CD4-positive, CD25-positive, alpha-beta regulatory T cell (primary cell): Measurements from ENCODE around the gene ADRB1. TPM values are rescaled to one million over a fixed set of nuclear protein-coding genes. Genes with fewer than 3 reads are reported as not detected.
A peak's percentile ranks its signal among the peaks of the same experiment; 100 is the strongest.

Source experiments
- ATAC-seq, 2 donors: fragments of 150-1000 bp; cut with Tn5 transposase; one replicate each; pipeline ENCODE4 v1.10.0; 2021; ENCODE audit warnings: low read depth in 2 of 2, moderate number of reproducible peaks in 2 of 2, moderate library complexity in 1 of 2
- DNase-seq, 3 donors: peaks; one replicate each; pipeline versions ENCODE4 v3.0.0 to v3.0.0-alpha.2; 2012 to 2022; ENCODE audit warnings: mixed read lengths in 1 of 3
- H3K27ac ChIP-seq: one replicate; pipeline ENCODE4 v1.7.0; 2013; ENCODE audit warnings: mild to moderate bottlenecking, low read length; ENCODE audit not compliant: insufficient read depth, poor library complexity, severe bottlenecking
- H3K27me3 ChIP-seq: one replicate; pipeline ENCODE4 v1.7.0; 2013; ENCODE audit warnings: low read length; ENCODE audit not compliant: control insufficient read depth, insufficient read depth
- H3K36me3 ChIP-seq: one replicate; pipeline ENCODE4 v1.7.0; 2013; ENCODE audit warnings: mild to moderate bottlenecking, low read length, moderate library complexity; ENCODE audit not compliant: control insufficient read depth, insufficient read depth
- H3K4me1 ChIP-seq: 2 replicates; pipeline ENCODE4 v1.7.0; 2013; ENCODE audit warnings: mild to moderate bottlenecking, low read length; ENCODE audit not compliant: insufficient read depth, control insufficient read depth, poor library complexity, severe bottlenecking
- H3K4me3 ChIP-seq: one replicate; pipeline ENCODE4 v1.7.0; 2013; ENCODE audit warnings: low read depth, mild to moderate bottlenecking, low read length, moderate library complexity
- H3K9me3 ChIP-seq, 2 experiments: 1 replicate in 1 of 2; 2 replicates in 1 of 2; pipeline ENCODE4 v1.7.0; 2013; ENCODE audit warnings: low read length in 2 of 2, mild to moderate bottlenecking in 1 of 2, moderate library complexity in 1 of 2; ENCODE audit not compliant: control insufficient read depth in 2 of 2
- H3K27ac Mint-ChIP-seq, 3 donors: one replicate each; pipeline ENCODE4 v1.8.0; 2020 to 2022; ENCODE audit warnings: mild to moderate bottlenecking in 3 of 3, mixed read lengths in 3 of 3, moderate library complexity in 2 of 3
- H3K27me3 Mint-ChIP-seq: one replicate; pipeline ENCODE4 v1.8.0; 2022; ENCODE audit warnings: mild to moderate bottlenecking, mixed read lengths
- H3K36me3 Mint-ChIP-seq: one replicate; pipeline ENCODE4 v1.8.0; 2020; ENCODE audit warnings: mixed read lengths
- H3K4me1 Mint-ChIP-seq, 4 donors: one replicate each; pipeline ENCODE4 v1.8.0; 2020 to 2022; ENCODE audit warnings: mixed read lengths in 4 of 4, mild to moderate bottlenecking in 1 of 4
- H3K4me3 Mint-ChIP-seq, 4 donors: one replicate each; pipeline ENCODE4 v1.8.0; 2020 to 2022; ENCODE audit warnings: mild to moderate bottlenecking in 4 of 4, mixed read lengths in 4 of 4, moderate library complexity in 3 of 4
- H3K9me3 Mint-ChIP-seq, 7 donors: one replicate each; pipeline ENCODE4 v1.8.0; 2020 to 2022; ENCODE audit warnings: mixed read lengths in 7 of 7, mild to moderate bottlenecking in 3 of 7, moderate library complexity in 2 of 7
- polyA plus RNA-seq, 4 donors: library from polyadenylated mRNA; unstranded; fragments of 300-500 nt; fragmentation: Illumina TruSeq; gene quantifications; one replicate each; pipeline ENCODE4 v1.2.3, GENCODE V29; 2021
- total RNA-seq: library from RNA; stranded (reverse); gene quantifications from one replicate; pipeline ENCODE4 v1.2.3, GENCODE V29; 2022

The ADRB1 gene
- total and polyA plus RNA-seq, 5 donors from 2014 or later, result 0.17 TPM; not detected in 4

DNA sequence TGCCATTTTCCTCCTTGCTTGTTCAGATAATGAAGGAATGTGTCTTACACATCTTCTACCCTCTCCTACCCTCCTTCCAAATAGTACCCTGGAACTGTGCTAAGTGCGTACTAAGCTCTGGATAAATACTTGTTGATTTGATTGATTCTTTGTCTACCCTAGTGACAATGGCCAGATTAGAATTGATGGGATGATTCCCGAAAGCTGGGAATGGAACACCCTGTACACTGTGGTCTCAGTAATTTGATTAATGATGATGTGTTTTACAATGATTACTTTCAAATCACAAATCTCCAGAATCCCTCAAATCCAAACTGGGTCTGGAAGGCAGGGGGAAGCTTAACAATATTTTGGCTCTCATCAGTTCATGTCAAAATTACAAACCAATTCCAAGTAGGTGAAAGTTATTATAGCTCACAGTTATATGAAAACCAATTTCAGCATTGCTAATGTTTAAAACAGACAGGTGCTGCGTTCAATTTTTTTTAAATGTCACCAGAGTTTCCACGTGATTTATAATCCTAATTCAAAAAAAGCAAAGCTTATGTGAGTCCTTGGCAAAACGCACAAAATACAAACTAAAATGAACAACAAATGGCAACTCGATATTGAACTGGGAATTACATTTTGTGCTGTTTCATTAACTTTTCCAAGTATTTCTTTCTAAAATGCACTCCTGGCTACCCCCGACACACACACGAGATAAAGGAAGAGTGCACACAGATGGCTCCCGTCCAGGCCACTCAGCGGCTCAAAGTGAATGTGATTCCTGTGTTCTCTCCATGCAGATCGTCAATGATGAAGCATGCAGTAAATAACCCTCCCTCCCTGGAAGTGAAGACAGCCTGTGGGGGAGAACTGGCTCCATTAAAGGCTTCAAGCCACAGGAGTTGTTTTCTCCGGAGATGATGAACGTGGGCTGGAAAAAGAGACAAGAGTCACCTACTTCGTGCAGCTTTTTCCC is 21.7 kb upstream of the ADRB1 start:
- no peak overlapping the region for H3K27ac ChIP-seq
- H3K9me3 ChIP-seq, result no peaks in the 10 kb centered on the region
- no peaks in the 10 kb centered on the region for H3K36me3 ChIP-seq
- no peaks in the 10 kb centered on the region for H3K4me1 ChIP-seq
- H3K4me1 Mint-ChIP-seq, result peaks cover 0 to 23% (median 7%) of the 10 kb centered on the region in 4 donors
- H3K4me3 Mint-ChIP-seq, result no peak overlapping the region
- H3K27me3 Mint-ChIP-seq, result peaks cover 11% of the 10 kb centered on the region
- no peak overlapping the region for H3K27ac Mint-ChIP-seq
- DNase-seq, result no peak
- H3K36me3 Mint-ChIP-seq, result no peaks in the 10 kb centered on the region
- H3K9me3 Mint-ChIP-seq, result peaks cover 0 to 3% (median 0%) of the 10 kb centered on the region in 7 donors
- H3K27me3 ChIP-seq, result peaks cover 10% of the 10 kb centered on the region
- H3K4me3 ChIP-seq, result no peak overlapping the region
- no peak for ATAC-seq

DNA sequence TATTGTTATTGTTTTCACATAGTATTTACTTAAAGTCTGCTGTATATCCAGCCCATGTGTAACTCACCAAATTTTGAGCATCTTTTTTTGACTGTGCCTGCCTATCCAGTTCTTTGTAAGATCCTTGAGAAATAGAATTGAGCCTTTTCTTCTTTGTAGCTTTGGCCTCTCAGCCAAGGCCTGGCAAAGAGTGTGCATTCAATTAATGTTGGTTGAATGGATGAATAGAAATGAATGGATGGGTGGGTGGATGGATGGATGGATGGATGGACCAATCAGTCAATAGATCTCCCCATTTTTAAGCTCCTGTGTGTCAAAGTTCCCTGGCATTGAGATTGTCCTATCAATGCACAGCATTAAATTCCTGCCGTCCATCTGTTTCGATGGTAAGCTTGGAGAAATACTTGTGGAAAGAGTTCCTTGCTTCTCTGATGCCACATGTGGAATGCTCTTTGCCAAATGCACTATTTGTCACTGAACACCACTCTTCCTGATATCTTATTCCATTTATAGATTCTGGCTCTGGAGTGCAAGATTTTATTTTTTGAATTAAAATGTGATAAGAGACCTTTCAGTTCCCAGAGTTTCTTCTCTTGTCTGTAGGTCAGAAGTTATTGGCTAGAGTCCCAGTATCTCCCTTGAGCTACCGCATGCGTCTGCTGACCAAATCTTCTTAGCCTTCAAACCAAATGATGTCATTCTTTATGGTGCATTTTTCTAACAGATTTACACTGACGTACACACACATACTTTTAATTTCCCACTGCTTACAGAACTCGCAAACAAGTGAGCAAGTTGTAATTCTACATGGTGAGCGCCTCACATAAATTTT is 20.7 kb upstream of the ADRB1 start:
- Mint-ChIP-seq H3K9me3 (peaks cover 0 to 3% (median 0%) of the 10 kb centered on the region in 7 donors), H3K27ac (no peak overlapping the region), H3K4me1 (peaks cover 0 to 23% (median 7%) of the 10 kb centered on the region in 4 donors), H3K36me3 (no peaks in the 10 kb centered on the region), H3K27me3 (peaks cover 9% of the 10 kb centered on the region), H3K4me3 (no peak overlapping the region)
- Histone ChIP-seq H3K27ac (no peak overlapping the region), H3K9me3 (no peaks in the 10 kb centered on the region), H3K4me1 (no peaks in the 10 kb centered on the region), H3K27me3 (peaks cover 6% of the 10 kb centered on the region), H3K4me3 (no peak overlapping the region), H3K36me3 (no peaks in the 10 kb centered on the region)
- no peak for DNase-seq
- ATAC-seq, result no peak

DNA sequence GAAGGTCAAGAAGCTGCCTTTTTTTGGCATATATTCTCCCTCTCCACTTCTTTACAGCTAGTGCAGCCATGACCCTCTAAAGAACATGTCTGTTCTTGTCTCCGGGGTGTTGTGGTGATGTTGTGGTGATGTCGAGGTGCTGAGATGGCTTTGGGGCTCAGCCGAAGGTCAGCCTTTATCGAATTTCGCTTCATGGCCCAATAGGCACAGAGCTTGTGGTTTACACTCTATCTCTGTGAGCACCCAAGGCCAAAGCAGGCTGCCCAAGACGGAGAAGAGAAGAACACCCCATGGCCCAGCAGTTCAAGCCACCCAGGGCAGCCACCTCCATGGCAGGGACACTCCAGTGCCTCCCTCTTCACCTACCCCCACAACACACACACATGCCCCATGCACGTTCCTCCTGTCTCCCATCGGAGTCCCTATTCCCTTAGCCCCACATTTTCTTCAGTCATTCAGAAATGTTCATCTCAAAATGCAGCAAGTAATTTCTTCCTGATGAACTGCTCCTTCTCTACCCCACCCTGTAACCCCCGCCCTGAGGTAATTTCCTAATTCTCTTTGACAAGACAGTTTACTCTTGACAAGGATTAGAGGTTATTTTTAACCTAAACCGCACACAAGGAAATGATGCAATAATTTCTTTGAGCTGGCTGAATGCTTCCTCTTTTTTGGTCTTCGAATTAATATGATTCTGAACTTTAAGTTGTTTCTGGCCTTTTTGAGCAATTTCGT is 18.6 kb upstream of the ADRB1 start:
- DNase-seq, result no peak
- Mint-ChIP-seq H3K9me3 (peaks cover 0 to 7% (median 0%) of the 10 kb centered on the region in 7 donors), H3K27ac (no peak overlapping the region), H3K36me3 (no peaks in the 10 kb centered on the region), H3K27me3 (peaks cover 6% of the 10 kb centered on the region), H3K4me3 (peak overlapping the region in 1 of 4 donors; percentile 51), H3K4me1 (peaks cover 0 to 26% (median 7%) of the 10 kb centered on the region in 4 donors)
- Histone ChIP-seq H3K4me3 (no peak overlapping the region), H3K27me3 (peaks cover 6% of the 10 kb centered on the region), H3K36me3 (no peaks in the 10 kb centered on the region), H3K9me3 (no peaks in the 10 kb centered on the region), H3K27ac (no peak overlapping the region), H3K4me1 (no peaks in the 10 kb centered on the region)
- ATAC-seq, result peak in 1 of 2 donors; percentile 11

DNA sequence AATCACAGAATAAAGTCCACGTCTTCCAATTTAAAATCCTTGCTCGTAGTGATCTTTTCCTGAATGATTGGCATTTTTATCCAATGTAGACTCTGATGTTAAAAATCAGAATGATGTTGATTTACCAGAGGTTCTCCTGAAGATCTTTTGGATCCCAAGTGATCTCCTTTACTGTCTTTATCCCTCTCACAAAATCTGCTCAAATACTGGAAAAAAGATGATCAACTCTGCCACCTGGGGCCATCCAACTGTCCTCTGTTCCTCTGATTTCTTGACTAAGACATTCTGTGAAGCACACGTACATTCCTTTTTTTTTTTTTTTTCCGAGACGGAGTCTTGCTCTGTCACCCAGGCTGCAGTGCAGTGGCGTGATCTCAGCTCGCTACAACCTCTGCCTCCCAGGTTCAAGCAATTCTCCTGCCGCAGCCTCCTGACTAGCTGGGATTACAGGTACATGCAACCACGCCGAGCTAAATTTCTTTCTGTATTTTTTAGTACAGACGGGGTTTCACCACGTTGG is 18.0 kb upstream of the ADRB1 start:
- no peak overlapping the region for H3K4me3 ChIP-seq
- H3K4me1 Mint-ChIP-seq, result peaks cover 0 to 26% (median 7%) of the 10 kb centered on the region in 4 donors
- H3K27me3 ChIP-seq, result peaks cover 6% of the 10 kb centered on the region
- H3K9me3 Mint-ChIP-seq, result peaks cover 0 to 7% (median 0%) of the 10 kb centered on the region in 7 donors
- H3K4me1 ChIP-seq, result no peaks in the 10 kb centered on the region
- DNase-seq (no peak), ATAC-seq (no peak)
- peak overlapping the region in 1 of 4 donors; percentile 51 for H3K4me3 Mint-ChIP-seq
- no peaks in the 10 kb centered on the region for H3K36me3 Mint-ChIP-seq
- no peaks in the 10 kb centered on the region for H3K9me3 ChIP-seq
- H3K36me3 ChIP-seq, result no peaks in the 10 kb centered on the region
- H3K27ac ChIP-seq, result no peak overlapping the region
- no peak overlapping the region for H3K27ac Mint-ChIP-seq
- peaks cover 9% of the 10 kb centered on the region for H3K27me3 Mint-ChIP-seq

DNA sequence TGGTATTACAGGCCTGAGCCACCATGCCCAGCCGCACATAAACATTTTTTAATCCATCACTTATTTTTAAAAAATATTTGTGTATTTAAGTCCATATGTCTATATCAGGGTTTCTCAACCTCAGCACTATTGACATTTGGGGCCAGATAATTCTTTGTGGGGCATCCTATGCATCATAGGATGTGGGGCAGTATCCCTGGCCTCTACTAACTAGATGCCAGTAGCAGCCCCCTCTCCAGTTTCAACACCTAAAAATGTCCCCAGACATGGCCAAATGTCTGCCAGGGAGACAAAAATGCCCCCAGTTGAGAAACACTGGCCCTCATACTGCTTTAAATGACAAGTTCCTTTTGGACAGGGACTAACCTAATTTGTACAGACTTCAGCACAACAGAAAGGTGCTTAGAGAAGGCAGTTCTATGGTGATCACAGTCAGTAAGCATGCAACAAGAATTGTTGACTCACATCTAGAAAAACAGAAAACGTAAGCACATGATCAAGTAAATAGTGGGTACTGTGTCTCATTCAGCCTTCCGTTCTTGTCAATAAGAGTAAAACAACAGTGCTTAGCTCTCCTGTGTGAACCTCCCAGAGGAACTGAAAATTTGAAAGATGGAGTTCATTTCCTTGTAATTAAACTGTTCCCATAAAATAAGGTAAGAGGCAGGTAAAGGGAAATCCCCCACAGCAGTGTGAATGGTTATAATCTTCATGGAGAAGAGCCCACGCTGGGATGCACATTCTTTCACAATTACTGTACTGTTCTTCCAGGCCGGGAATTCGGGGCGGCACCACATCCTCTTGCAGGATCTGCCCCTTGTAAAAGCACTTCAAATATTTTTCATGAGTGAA is 17.3 kb upstream of the ADRB1 start:
- Mint-ChIP-seq H3K9me3 (peaks cover 0 to 7% (median 0%) of the 10 kb centered on the region in 7 donors), H3K36me3 (no peaks in the 10 kb centered on the region), H3K27me3 (peaks cover 16% of the 10 kb centered on the region), H3K4me3 (no peak overlapping the region), H3K4me1 (peaks cover 0 to 26% (median 7%) of the 10 kb centered on the region in 4 donors), H3K27ac (no peak overlapping the region)
- ATAC-seq (peak in 1 of 2 donors; percentile 22), DNase-seq (no peak)
- no peaks in the 10 kb centered on the region for H3K4me1 ChIP-seq
- no peak overlapping the region for H3K27ac ChIP-seq
- no peak overlapping the region for H3K4me3 ChIP-seq
- H3K36me3 ChIP-seq, result no peaks in the 10 kb centered on the region
- H3K9me3 ChIP-seq, result no peaks in the 10 kb centered on the region
- peaks cover 6% of the 10 kb centered on the region for H3K27me3 ChIP-seq

DNA sequence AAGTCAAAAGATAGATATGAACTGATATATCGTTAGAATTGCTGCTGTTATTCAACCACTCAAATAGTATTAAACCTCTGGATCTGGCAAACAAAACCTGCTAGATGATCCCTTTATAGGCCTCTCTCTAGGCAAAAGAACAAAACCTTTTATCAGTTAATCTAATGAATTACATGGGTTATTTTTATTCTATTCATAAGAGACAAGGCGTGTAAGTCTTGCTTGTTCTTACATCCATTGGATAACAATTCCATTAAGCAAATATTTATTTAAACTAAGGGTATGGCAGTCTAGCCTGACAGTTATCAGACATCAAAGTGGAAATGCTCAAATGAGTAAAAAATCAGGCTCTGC is 16.6 kb upstream of the ADRB1 start:
- no peak for ATAC-seq
- H3K9me3 ChIP-seq, result no peaks in the 10 kb centered on the region
- no peaks in the 10 kb centered on the region for H3K36me3 Mint-ChIP-seq
- no peak overlapping the region for H3K4me3 ChIP-seq
- peaks cover 22% of the 10 kb centered on the region for H3K27me3 Mint-ChIP-seq
- no peaks in the 10 kb centered on the region for H3K4me1 ChIP-seq
- no peak for DNase-seq
- no peaks in the 10 kb centered on the region for H3K36me3 ChIP-seq
- H3K27ac ChIP-seq, result no peak overlapping the region
- peaks cover 0 to 26% (median 7%) of the 10 kb centered on the region in 4 donors for H3K4me1 Mint-ChIP-seq
- H3K27me3 ChIP-seq, result peaks cover 6% of the 10 kb centered on the region
- H3K27ac Mint-ChIP-seq, result no peak overlapping the region
- H3K9me3 Mint-ChIP-seq, result peaks cover 0 to 7% (median 0%) of the 10 kb centered on the region in 7 donors
- H3K4me3 Mint-ChIP-seq, result no peak overlapping the region
